SK-N-MC (cell line): Measurements from ENCODE around the gene DZIP1.
A peak's percentile ranks its signal among the peaks of the same experiment; 100 is the strongest.
"Not testable (repeated sequence)": the region's sequence is repeated elsewhere in the genome, so short reads cannot be mapped to it uniquely, and the experiment has no call there.

ENCODE experiments used
- DNase-seq: peaks from one replicate; pipeline ENCODE4 v3.0.0-alpha.2; 2011; ENCODE audit warnings: low read depth, low spot score
- H3K27ac ChIP-seq: fragments of 200-600 bp; sonication (generic); 2 replicates; pipeline ENCODE4 v1.5.1; 2016; ENCODE audit warnings: mixed run types
- H3K36me3 ChIP-seq: fragments of 200-600 bp; sonication (generic); 2 replicates; pipeline ENCODE4 v1.6.1; 2017; ENCODE audit warnings: antibody characterized with exemption, low read length, mixed read lengths; ENCODE audit not compliant: insufficient read depth
- H3K4me3 ChIP-seq: fragments of 200-600 bp; sonication (generic); 2 replicates; pipeline ENCODE4 v1.5.1; 2016
- H3K9ac ChIP-seq: fragments of 200-600 bp; sonication (generic); 2 replicates; pipeline ENCODE4 v1.8.0; 2017; ENCODE audit warnings: mixed run types, mixed read lengths; ENCODE audit not compliant: insufficient read length
- H3K9me3 ChIP-seq: fragments of 200-600 bp; sonication (generic); 2 replicates; pipeline ENCODE4 v1.6.1; 2017; ENCODE audit warnings: low read depth, mild to moderate bottlenecking, antibody characterized with exemption, low read length, moderate library complexity, mixed read lengths
- EZH2 ChIP-seq: fragments of 200-600 bp; sonication (generic); IDR thresholded peaks from one replicate; pipeline ENCODE4 v1.6.1; 2017; ENCODE audit warnings: antibody characterized with exemption
- FOXP2 ChIP-seq: optimal IDR thresholded peaks from 2 replicates; pipeline ENCODE3; 2011; ENCODE audit warnings: mild to moderate bottlenecking, moderate library complexity; ENCODE audit not compliant: insufficient read depth; ENCODE audit errors: extremely low read length, control extremely low read depth
- POLR2AphosphoS5 ChIP-seq: IDR thresholded peaks from 2 replicates; pipeline ENCODE4 v1.6.1; 2012; ENCODE audit warnings: mild to moderate bottlenecking, low read depth, low read length, borderline replicate concordance

Gene DZIP1, protein sequence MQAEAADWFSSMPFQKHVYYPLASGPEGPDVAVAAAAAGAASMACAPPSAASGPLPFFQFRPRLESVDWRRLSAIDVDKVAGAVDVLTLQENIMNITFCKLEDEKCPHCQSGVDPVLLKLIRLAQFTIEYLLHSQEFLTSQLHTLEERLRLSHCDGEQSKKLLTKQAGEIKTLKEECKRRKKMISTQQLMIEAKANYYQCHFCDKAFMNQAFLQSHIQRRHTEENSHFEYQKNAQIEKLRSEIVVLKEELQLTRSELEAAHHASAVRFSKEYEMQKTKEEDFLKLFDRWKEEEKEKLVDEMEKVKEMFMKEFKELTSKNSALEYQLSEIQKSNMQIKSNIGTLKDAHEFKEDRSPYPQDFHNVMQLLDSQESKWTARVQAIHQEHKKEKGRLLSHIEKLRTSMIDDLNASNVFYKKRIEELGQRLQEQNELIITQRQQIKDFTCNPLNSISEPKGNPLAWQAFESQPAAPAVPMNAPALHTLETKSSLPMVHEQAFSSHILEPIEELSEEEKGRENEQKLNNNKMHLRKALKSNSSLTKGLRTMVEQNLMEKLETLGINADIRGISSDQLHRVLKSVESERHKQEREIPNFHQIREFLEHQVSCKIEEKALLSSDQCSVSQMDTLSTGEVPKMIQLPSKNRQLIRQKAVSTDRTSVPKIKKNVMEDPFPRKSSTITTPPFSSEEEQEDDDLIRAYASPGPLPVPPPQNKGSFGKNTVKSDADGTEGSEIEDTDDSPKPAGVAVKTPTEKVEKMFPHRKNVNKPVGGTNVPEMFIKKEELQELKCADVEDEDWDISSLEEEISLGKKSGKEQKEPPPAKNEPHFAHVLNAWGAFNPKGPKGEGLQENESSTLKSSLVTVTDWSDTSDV

DNA sequence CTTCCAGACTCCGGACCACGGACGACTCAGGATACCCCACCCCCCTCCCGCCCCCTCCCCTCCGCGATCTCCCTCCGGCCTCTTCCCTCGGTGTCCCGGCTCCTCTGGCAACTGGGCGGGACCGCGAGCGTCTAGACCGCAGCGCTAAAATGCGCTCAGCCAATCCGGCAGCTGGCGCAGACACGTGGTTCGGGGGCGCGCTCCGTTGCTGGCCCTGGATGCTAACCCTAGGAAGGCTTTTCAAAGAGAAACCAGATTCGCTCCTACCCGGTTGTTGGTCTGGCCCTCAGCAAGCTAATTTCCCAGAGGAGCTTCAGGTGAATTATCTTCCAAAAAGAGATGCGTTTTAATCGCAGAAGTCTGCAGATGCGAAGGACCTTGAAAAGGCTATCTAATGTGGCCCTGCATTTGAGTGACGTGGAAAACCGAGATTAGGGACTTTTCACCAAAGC lies at the start of gene DZIP1:
Gene DZIP1 (minus strand): TSS at position 106 of the 452 bp plus-strand sequence. CDS start 2,677 bp downstream, outside the sequence.
- TF ChIP-seq POLR2AphosphoS5 (no peak), FOXP2 (no peak), EZH2 (peak; percentile 85)
- Histone ChIP-seq H3K9ac (no peak within 1 kb of the TSS), H3K27ac (no peak within 1 kb of the TSS), H3K4me3 (peak within 1 kb of the TSS; percentile 30), H3K9me3 (no peaks in the 10 kb centered on the region), H3K36me3 (no peaks in the 10 kb centered on the region)
- no peak for DNase-seq

DNA sequence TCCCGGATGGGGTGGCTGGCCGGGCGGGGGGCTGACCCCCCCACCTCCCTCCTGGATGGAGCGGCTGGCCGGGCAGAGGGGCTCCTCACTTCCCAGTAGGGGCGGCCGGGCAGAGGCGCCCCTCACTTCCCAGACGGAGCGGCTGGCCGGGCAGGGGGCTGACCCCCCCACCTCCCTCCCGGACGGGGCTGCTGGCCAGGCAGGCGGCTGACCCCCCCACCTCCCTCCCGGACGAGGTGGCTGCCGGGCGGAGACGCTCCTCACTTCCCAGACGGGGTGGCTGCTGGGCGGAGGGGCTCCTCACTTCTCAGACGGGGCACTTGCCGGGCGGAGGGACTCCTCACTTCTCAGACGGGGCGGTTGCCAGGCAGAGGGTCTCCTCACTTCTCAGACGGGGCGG lies 46.5 kb upstream of the DZIP1 start:
- H3K9me3 ChIP-seq, DNase-seq, H3K27ac ChIP-seq, H3K9ac ChIP-seq, H3K4me3 ChIP-seq, H3K36me3 ChIP-seq: not testable (repeated sequence)

DNA sequence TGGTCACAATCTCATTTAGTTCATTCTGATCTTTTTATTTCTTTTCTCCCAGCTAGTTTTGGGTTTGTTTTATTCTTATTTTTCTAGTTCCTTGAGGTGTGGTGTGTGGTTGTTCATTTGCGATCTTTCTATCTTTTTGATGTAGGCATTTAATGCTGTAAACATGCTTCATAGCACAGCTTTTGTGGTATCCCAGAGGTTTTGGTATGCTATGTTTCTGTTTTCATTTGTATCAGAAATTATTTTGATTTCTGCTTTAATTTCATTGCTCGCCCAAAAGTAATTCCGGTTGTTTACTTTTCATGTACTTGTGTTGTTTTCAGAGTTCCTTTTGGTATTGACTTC lies 45.0 kb upstream of the DZIP1 start:
- TF ChIP-seq EZH2 (no peak), POLR2AphosphoS5 (no peak), FOXP2 (no peak)
- H3K27ac ChIP-seq = no peak overlapping the region

DNA sequence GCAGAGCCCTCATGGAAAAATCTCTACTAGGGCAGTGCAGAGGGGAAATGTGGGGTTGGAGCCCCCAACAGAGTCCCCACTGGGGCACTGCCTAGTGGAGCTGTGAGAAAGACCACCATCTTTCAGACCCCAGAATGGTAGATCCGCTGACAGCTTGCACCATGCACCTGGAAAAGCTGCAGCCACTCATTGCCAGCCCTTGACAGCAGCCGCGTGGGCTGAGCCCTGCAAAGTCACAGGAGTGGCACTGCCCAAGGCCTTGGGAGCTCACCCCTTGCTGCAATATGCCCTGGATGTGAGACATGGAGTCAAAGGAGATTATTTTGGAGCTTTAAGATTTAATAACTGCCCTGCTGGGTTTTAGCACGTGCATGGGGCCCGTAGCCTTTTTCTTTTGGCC lies 40.5 kb upstream of the DZIP1 start:
- H3K4me3 ChIP-seq, H3K9ac ChIP-seq, DNase-seq, H3K27ac ChIP-seq, H3K36me3 ChIP-seq, H3K9me3 ChIP-seq: not testable (repeated sequence)

More for the DNA sequence above, 45.0 kb upstream of the DZIP1 start:
- DNase-seq = no peak
- H3K9me3 ChIP-seq = no peaks in the 10 kb centered on the region
- H3K36me3 ChIP-seq = no peaks in the 10 kb centered on the region
- H3K4me3 ChIP-seq = no peak overlapping the region
- no peak overlapping the region for H3K9ac ChIP-seq

DNA sequence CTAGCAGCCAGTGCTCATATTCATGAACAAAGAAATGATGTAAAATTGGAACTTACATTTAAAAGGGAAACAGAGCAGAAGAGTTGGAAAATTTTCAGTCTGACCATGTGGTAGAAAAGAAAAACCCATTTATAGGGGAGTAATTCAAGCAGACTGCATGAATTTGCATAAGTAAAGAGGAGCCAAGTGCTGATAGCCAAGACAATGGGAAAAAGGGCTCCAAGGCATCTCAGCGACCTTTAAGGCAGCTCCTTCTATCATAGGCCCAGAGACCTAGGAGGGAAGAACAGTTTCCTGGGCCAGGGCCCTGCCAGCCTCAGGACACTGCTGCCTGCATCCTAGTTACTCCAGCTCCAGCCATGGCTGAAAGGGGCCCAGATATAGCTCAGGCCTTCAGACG lies 39.9 kb upstream of the DZIP1 start:
- TF ChIP-seq POLR2AphosphoS5 (no peak), EZH2 (no peak), FOXP2 (no peak)
- no peak for DNase-seq
- Histone ChIP-seq H3K9me3 (no peaks in the 10 kb centered on the region), H3K27ac (no peak overlapping the region), H3K9ac (no peak overlapping the region), H3K4me3 (no peak overlapping the region), H3K36me3 (no peaks in the 10 kb centered on the region)

DNA sequence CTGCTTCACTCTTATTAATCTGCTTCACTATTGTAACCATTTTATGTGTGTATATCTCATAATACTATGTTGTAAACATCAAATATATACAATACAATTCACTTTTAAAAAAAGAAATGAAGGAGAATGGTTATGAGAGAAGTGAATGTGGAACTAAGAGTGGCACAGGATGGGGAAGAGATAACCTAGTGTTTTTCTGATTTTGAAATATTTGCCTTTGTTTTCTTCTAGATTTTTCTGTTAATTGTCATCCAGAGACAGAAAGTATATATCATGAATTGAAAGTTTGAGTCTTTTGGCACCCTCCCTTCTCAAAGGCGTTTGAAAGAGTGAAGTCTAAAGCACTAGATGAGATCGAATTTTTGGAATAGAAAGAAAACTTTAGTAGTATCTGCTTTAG lies 35.2 kb upstream of the DZIP1 start:
- no peak overlapping the region for H3K9ac ChIP-seq
- no peak for TF ChIP-seq EZH2
- no peak for TF ChIP-seq FOXP2
- TF ChIP-seq POLR2AphosphoS5 = no peak
- H3K9me3 ChIP-seq = no peaks in the 10 kb centered on the region
- no peak overlapping the region for H3K27ac ChIP-seq
- H3K36me3 ChIP-seq = no peaks in the 10 kb centered on the region
- no peak for DNase-seq
- H3K4me3 ChIP-seq = no peak overlapping the region

DNA sequence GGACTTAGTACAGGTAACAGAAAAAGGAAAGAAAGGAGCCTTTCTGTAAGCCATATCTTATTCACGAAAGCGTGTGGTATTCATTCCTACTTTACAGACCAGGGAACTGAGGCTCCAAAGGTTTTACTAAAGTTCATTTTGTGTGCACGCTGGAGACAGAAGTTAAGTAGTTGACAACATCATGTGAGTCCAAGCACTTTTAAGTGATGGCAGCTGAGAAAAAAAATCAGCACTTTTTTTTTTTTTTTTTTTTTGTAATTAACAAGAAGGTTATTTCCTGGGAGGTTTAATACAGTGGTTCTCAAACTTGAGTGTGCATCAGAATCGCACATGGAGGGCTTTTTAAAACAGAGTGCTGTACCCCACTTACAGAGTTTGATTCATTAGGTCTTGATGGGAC lies 34.5 kb upstream of the DZIP1 start:
- no peaks in the 10 kb centered on the region for H3K36me3 ChIP-seq
- no peak overlapping the region for H3K27ac ChIP-seq
- TF ChIP-seq FOXP2 (no peak), POLR2AphosphoS5 (no peak), EZH2 (no peak)
- H3K4me3 ChIP-seq = no peak overlapping the region
- H3K9me3 ChIP-seq = no peaks in the 10 kb centered on the region
- DNase-seq = no peak
- H3K9ac ChIP-seq = no peak overlapping the region

DNA sequence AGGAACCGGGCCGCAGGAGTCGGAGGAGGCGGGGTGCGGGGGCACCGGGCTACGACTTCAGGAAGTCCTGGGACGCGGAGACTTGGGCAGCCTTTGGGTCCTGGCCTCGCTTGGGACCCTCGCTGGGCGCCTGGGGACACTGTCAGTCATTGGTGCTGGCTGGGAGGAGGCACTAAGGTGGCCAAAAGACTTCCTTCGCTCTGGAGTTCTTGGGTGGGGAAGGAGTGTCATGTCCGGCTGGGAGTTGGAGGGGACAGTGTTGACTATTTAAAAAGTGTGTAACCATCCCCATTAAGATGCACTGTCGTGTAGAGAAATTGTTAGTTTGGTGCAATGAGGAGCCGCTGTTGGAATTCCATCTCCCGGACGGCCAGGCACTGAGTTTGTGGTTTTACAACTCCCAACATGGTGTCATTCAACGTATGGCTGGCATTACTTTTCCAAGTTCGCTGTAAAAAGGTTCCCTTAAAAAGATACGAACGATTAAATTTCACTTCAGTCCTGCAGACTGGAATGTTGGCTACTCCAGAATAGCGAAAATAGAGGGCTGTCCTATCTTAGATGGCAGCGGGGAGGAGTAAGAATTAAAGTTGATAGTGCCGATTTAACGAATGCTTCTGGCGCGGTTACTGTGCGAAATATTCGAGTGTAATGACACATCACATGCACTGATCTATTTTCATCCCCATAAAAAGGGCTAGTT lies 33.2 kb upstream of the DZIP1 start:
- DNase-seq = no peak
- Histone ChIP-seq H3K9me3 (no peaks in the 10 kb centered on the region), H3K36me3 (no peaks in the 10 kb centered on the region), H3K4me3 (peak overlapping the region; percentile 97), H3K27ac (no peak overlapping the region), H3K9ac (peak overlapping the region; percentile 87)
- no peak for TF ChIP-seq EZH2
